LNCaP clone FGC (cell line): Measurements from ENCODE around the gene ELMO1.
"Not testable (repeated sequence)": the region's sequence is repeated elsewhere in the genome, so short reads cannot be mapped to it uniquely, and the experiment has no call there.

ENCODE experiments used
- DNase-seq: peaks from one replicate; pipeline ENCODE4 v3.0.0-alpha.2; 2011; ENCODE audit warnings: low read depth
- H3K4me3 ChIP-seq: 2 replicates; pipeline ENCODE4 v1.5.1; 2011; ENCODE audit warnings: mild to moderate bottlenecking, low read depth, low read length, control low read depth
- CTCF ChIP-seq: IDR thresholded peaks from 2 replicates; pipeline ENCODE4 v1.5.1; 2012; ENCODE audit warnings: mild to moderate bottlenecking; ENCODE audit not compliant: control insufficient read depth, insufficient read depth; ENCODE audit errors: extremely low read depth

Gene ELMO1

GRCh38 chr7:36978461-36978860 is 470.2 kb downstream of the ELMO1 start:
- no peak for TF ChIP-seq CTCF
- H3K4me3 ChIP-seq: no peak overlapping the region
- no peak for DNase-seq

GRCh38 chr7:36977878-36978277 is 470.8 kb downstream of the ELMO1 start:
- H3K4me3 ChIP-seq: no peak overlapping the region
- TF ChIP-seq CTCF: no peak
- no peak for DNase-seq

GRCh38 chr7:36973534-36973933 is 475.1 kb downstream of the ELMO1 start:
- not testable (repeated sequence) for DNase-seq, H3K4me3 ChIP-seq

GRCh38 chr7:36972140-36972518 is 476.5 kb downstream of the ELMO1 start:
- no peak for TF ChIP-seq CTCF
- no peak for DNase-seq
- no peak overlapping the region for H3K4me3 ChIP-seq

DNA sequence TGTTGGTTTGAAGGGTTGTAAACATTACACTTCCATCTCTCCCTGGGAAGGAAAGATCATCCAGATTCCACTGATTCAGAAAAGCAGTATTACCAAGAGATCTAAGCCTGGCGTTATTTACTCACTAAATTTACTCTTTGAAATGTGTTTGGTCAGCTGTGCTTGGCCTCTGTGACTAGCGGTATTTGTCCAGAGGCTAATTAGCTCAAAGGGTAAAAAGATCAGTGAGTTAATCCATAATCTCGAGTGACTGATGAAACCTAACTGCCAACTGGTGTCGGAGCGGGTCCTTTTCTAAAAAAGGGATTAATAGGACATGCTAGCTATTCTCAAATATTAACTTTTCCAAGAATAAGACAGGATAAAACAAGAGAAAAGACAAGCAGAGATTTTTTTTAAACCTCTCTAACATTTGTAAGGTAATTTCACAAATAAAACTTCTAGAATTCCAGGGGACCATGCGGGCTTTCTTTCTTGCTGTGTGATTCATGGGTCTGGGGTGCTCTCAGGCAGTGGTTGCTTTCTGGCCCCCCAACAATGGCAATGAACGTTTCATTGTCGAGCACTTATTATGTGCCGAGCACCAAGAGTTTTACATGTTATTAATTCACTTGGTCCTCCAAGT is 477.0 kb downstream of the ELMO1 start:
- peak; percentile 74 for DNase-seq
- TF ChIP-seq CTCF: no peak

DNA sequence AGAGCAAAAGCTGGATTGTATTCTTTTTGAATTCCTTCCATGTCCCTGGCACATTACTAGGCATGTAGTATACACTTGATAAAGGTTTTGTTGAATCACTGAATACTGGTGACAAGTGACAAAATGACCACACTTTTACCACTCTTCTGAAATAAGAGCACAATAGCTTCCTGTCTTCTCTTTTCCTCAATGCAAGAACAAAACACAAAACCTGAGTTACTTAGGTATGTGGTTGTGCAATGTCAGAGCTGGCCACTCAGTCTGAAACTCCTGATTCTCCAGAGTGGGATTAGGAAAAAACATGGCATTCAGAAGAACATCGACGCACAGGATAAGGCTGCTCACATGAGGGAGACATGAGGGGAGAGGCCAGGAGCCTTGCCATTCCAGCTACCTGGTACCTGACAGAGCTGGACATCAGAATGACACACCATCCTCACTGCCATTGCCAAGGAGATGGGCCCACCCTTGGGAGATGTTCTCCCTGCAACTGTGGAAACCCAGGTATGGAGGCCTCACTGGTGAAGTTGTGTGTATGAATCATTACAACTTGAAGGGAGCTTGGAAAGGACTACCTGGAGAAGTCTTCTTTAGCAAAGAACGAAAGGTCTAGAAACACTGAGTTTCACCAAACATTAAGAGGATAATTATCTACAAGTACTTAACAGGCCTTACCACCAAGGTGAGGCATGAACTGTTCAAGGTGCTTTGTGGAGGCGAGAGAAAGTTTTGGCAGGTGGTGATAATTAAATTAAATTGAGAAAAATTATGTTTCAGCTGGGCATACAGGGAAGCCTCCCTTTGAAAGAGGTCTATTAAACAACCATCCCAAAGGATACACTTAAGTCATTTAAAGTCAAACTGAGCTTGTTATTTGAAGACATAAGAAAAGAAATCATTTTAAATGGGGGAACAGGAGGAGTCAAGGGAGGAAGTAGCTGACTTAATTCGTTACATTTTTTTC is 477.8 kb downstream of the ELMO1 start:
- no peak overlapping the region for H3K4me3 ChIP-seq
- no peak for DNase-seq
- no peak for TF ChIP-seq CTCF

More for the DNA sequence above, 477.0 kb downstream of the ELMO1 start:
- no peak overlapping the region for H3K4me3 ChIP-seq

DNA sequence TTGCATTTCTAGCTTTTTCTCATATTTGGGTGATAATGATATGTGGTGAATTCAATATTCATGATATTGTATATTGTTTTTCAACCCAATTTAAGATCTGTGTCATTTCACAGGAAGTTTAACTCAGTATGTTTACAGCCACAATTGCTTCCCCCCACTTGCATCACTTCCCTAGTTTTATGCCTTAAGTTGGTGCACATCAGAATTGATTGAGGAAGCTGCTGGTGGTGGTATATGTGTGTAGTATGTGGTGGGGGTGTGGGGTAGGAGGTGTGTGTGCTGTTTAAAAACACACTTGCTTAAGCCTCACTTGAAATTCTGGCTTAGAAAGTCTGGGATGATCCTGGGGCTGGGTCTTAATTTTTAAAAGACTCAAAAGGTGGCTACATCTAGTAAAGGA is 479.3 kb downstream of the ELMO1 start:
- H3K4me3 ChIP-seq: no peak overlapping the region
- no peak for TF ChIP-seq CTCF
- DNase-seq: no peak
